T-helper 17 cell (primary cell): ENCODE measurements around the gene LSS. TPM values are rescaled to one million over a fixed set of nuclear protein-coding genes. Genes with fewer than 3 reads are reported as not detected.
A peak's percentile ranks its signal among the peaks of the same experiment; 100 is the strongest.
"Not testable (repeated sequence)": the region's sequence is repeated elsewhere in the genome, so short reads cannot be mapped to it uniquely, and the experiment has no call there.

Source experiments
- ATAC-seq: fragments of 150-1000 bp; cut with Tn5 transposase; 2 replicates; pipeline ENCODE4 v1.10.0; 2021; ENCODE audit warnings: mild to moderate bottlenecking, moderate library complexity
- DNase-seq, 3 donors: peaks; one replicate each; pipeline versions ENCODE4 v3.0.0 to v3.0.0-alpha.2; 2020 to 2021
- H3K9me3 ChIP-seq: one replicate; pipeline ENCODE4 v1.7.0; 2013; ENCODE audit warnings: low read length, mild to moderate bottlenecking; ENCODE audit not compliant: control insufficient read depth, poor library complexity, severe bottlenecking
- H3K27ac Mint-ChIP-seq: one replicate; pipeline ENCODE4 v1.8.0; 2022; ENCODE audit warnings: mild to moderate bottlenecking, moderate library complexity, mixed read lengths
- H3K27me3 Mint-ChIP-seq: one replicate; pipeline ENCODE4 v1.8.0; 2022; ENCODE audit warnings: mixed read lengths
- H3K36me3 Mint-ChIP-seq: one replicate; pipeline ENCODE4 v1.8.0; 2022; ENCODE audit warnings: low read depth, mixed read lengths
- H3K4me1 Mint-ChIP-seq: one replicate; pipeline ENCODE4 v1.8.0; 2022; ENCODE audit warnings: mild to moderate bottlenecking, mixed read lengths
- H3K4me3 Mint-ChIP-seq: one replicate; pipeline ENCODE4 v1.8.0; 2022; ENCODE audit warnings: mild to moderate bottlenecking, moderate library complexity, mixed read lengths
- total RNA-seq, 4 donors: library from RNA in 2 of 4; stranded (reverse) in 2 of 4; gene quantifications; one replicate each; pipeline ENCODE4 v1.2.3 and lab custom pipeline; 2022 to 2026

The LSS gene
- total RNA-seq, 2 donors from 2014 or later: 31.1 to 36.8 TPM

DNA sequence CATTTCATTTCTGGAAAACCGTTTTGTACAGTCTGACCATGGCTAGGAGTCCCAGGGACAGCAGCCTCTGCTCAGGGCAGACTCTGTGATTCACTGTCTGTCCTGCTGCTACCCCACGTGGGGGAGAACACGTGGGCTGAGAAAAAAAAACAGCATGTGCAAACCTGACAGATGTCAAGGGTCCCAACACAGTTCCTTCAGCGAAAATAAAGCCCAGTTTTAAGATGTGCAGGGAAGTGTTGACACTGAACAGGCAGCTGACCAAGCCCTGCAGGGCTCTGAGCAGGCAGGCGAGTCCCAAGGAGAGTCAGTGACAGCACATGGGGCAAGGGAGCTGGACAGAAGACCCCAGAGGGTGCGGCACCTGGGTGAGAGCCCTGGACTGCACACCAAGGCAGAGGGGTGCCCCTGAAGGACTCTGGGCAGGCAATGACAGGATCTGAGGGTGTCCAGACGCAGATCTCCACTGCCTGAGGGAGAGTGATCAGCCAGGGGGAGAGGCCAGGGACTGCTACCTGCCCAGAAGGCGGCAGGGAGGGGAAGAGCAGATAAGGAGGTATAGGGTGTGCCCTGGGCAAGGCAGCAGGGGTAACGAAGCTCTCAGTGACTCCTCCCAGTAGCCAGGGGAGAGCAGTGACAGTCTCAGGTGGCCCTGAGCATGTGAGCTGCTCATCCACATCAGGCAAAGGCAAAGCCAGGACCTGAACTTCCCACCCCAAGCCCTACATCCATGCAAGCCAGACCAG is 39.2 kb downstream of the LSS start:
- Mint-ChIP-seq H3K27ac (peak overlapping the region; percentile 72), H3K4me3 (no peak overlapping the region), H3K4me1 (peaks cover 2% of the 10 kb centered on the region), H3K36me3 (peaks cover 2% of the 10 kb centered on the region), H3K27me3 (no peaks in the 10 kb centered on the region)
- H3K9me3 ChIP-seq: no peaks in the 10 kb centered on the region
- ATAC-seq: no peak
- no peak for DNase-seq

DNA sequence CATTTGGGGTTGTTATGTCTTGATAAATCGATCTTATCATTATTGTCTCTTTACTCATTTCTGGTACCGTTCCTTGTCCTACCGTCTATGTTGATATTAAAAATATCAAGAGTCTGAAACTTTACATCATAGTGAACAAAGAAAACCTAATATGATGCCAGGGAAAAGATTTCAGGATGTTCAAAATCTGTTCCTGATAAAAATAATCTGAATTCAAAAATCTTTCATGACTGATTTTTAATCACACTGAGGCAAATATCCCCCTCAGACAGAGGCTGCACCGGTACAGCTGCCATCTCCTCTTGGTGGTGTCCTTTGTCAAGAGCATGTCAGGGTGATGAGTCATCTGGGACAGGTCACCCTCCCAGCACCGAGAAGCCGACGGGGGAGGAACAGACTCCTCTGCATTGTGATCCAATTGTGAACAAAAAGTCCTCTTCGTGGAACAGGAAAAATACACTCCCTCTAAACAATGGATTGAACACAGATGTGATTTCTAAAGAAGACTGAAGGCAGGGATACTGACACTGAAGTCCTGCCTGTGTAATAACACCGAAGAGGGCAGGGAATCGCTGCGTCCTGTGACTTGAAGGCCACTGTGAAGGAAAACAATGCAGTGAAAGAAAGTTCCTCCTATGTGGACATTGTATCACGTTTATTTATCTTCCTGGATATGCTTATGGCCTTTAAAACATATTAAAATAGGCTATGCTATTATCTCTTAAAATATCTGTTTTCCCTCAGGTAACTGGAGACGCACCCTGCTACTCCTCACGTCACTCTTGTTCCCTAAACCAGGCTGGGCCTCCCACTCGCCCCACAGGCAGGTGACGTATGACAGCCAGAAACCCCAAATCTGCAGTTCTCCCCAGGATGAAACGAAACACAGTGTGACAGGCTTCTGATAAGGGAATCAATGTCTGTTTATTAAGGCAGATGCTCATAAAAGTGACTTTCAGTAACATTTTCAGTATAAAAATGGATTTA is 40.1 kb downstream of the LSS start:
- Mint-ChIP-seq H3K27me3 (no peaks in the 10 kb centered on the region), H3K4me1 (peaks cover 2% of the 10 kb centered on the region), H3K4me3 (no peak overlapping the region), H3K27ac (peak overlapping the region; percentile 72), H3K36me3 (peaks cover 2% of the 10 kb centered on the region)
- ATAC-seq (no peak), DNase-seq (no peak)
- no peaks in the 10 kb centered on the region for H3K9me3 ChIP-seq

DNA sequence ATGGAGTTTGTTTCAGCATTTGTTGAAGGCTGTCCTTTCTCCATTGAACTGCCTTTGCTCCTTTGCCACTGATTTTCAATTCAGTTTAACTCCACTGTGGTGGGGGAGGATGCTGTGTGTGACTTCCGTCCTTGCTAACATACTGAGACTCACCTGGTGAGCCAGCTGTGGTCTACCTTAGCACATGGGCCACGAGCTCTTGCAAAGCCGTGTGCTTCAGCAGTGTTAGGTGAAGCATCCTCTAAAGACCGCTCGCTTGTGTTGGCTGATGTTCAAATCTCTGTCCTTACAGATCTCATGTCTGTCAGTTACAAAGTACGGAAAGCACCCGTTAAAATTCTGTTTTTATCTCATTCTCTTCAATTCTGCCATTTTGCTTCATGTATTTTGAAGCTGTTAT is 40.8 kb downstream of the LSS start:
- H3K27ac Mint-ChIP-seq: peak overlapping the region; percentile 72

DNA sequence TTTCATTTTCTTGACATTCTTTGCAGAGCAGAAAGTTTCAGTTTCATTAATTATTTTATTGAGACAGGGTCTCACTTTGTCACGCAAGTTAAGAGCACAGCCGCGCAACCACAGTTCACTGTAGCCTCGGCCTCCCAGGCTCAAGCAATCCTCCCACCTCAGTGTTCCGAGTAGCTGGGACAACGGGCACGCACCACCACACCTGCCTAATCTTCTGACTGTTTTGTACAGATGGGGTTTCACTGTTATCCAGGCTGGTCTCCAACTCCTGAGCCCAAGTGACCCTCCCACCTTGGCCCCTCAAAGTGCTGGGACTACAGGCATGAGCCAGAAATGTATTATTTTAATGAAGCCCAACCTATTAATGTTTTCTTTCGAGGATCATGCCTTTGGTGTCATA is 41.3 kb downstream of the LSS start:
- Mint-ChIP-seq H3K27me3 (no peaks in the 10 kb centered on the region), H3K36me3 (peaks cover 2% of the 10 kb centered on the region), H3K27ac (no peak overlapping the region), H3K4me3 (no peak overlapping the region), H3K4me1 (peaks cover 2% of the 10 kb centered on the region)
- H3K9me3 ChIP-seq: no peaks in the 10 kb centered on the region
- no peak for ATAC-seq
- no peak for DNase-seq

More for the DNA sequence above, 40.8 kb downstream of the LSS start:
- no peak for DNase-seq
- H3K36me3 Mint-ChIP-seq: peaks cover 2% of the 10 kb centered on the region
- no peaks in the 10 kb centered on the region for H3K9me3 ChIP-seq
- no peak for ATAC-seq
- no peak overlapping the region for H3K4me3 Mint-ChIP-seq
- no peaks in the 10 kb centered on the region for H3K27me3 Mint-ChIP-seq
- peaks cover 2% of the 10 kb centered on the region for H3K4me1 Mint-ChIP-seq

DNA sequence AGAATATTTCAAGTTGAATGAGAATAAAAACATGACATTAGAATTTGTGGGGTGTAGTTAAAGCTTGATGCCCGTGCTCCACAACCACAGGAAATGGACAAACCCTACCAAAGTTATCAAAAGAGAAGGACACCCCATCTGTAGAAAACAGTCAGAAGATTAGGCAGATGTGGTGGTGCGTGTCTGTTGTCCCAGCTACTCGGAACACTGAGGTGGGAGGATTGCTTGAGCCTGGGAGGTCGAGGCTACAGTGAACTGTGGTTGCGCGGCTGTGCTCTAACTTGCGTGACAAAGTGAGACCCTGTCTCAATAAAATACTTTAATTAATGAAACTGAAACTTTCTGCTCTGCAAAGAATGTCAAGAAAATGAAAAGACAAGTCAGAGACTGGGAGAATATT is 42.9 kb downstream of the LSS start:
- H3K27me3 Mint-ChIP-seq: no peaks in the 10 kb centered on the region
- H3K9me3 ChIP-seq: no peaks in the 10 kb centered on the region
- peaks cover 2% of the 10 kb centered on the region for H3K36me3 Mint-ChIP-seq
- H3K4me3 Mint-ChIP-seq: no peak overlapping the region
- H3K27ac Mint-ChIP-seq: no peak overlapping the region
- peaks cover 2% of the 10 kb centered on the region for H3K4me1 Mint-ChIP-seq
- no peak for DNase-seq
- ATAC-seq: no peak

DNA sequence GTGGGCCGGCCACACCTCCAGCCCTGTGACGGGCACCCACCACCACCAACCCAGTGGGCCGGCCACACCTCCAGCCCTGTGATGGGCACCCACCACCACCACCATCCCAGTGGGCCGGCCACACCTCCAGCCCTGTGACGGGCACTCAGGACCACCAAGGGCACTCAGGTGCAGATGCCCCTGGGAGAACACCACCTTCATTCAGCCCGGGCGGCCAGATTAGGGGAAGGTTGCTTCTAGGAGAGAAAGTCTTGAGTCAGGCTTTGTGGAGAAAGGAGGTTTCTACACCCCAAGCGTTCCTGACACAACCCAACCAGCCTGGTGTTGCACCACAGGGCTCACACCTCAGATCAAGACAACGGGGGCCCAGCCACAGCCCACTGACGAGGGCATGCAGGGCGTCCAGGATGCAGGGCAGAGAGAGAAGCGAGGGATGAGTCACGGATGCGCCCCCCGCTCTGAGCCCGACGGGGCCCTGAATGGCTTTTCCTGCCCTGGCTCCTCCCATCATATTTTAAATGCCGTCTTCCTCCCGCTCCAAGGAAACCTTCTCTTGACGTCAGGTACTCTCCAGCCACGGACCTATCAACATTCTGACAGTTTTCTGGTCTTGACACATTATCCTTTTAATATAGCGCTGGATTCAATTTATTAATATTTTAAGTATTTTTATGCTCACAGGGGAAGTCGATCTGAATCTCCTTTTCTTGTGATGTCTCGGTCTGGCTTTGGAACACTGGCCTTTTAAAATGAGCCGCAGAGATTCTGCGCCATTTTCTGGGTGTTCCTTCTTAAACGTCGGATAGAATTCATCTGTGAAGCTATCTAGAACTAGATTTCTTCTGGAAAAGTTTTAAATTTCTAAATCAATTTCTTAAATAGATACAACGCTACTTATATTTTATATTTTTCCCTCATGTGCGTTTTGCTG is 43.7 kb downstream of the LSS start:
- DNase-seq (peak; percentile 28 to 65 (median 46)), ATAC-seq (peak; percentile 77)
- H3K4me1 Mint-ChIP-seq: peaks cover 2% of the 10 kb centered on the region
- no peaks in the 10 kb centered on the region for H3K9me3 ChIP-seq
- peak overlapping the region; percentile 84 for H3K4me3 Mint-ChIP-seq
- peak overlapping the region; percentile 60 for H3K27ac Mint-ChIP-seq
- peaks cover 2% of the 10 kb centered on the region for H3K36me3 Mint-ChIP-seq
- H3K27me3 Mint-ChIP-seq: no peaks in the 10 kb centered on the region

DNA sequence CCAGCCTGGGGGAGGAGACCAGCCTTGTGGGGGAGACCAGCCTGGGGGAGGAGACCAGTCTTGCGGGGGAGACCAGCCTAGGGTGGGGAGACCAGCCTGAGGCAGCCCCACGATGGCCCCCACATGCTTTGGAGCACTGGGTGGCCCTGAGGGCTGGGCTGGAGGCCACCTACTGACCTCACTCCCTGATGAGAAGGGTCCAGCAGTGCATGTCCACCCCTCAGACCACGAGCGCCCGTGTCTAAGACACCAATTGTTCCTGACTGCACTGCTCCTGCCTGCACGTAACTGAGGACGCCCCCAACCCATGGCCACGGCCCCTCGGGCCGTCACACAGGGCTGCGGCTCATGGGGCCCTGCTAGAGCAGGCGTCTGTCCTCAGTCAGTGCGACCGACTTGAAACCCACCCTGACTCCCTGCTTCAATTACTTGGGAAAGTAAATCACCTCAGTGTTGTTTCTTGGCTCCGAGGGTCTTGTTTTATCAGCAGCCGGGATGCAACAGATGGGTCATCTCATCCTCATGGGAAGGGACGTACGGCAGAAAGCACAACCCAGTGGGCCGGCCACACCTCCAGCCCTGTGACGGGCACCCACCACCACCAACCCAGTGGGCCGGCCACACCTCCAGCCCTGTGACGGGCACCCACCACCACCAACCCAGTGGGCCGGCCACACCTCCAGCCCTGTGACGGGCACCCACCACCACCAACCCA is 44.5 kb downstream of the LSS start, which contains the start of gene SPATC1L:
TSS of gene SPATC1L (minus strand) at position 550 of the 715 bp plus-strand sequence. CDS start 1,643 bp downstream, outside the sequence.
- Mint-ChIP-seq H3K27ac (peak within 1 kb of the TSS; percentile 60), H3K27me3 (no peaks in the 10 kb centered on the region), H3K36me3 (peaks cover 2% of the 10 kb centered on the region), H3K4me1 (peaks cover 2% of the 10 kb centered on the region), H3K4me3 (peak within 1 kb of the TSS; percentile 84)
- ATAC-seq (peak; percentile 71), DNase-seq (peak in 1 of 3 donors; percentile 36)
- H3K9me3 ChIP-seq: no peaks in the 10 kb centered on the region

DNA sequence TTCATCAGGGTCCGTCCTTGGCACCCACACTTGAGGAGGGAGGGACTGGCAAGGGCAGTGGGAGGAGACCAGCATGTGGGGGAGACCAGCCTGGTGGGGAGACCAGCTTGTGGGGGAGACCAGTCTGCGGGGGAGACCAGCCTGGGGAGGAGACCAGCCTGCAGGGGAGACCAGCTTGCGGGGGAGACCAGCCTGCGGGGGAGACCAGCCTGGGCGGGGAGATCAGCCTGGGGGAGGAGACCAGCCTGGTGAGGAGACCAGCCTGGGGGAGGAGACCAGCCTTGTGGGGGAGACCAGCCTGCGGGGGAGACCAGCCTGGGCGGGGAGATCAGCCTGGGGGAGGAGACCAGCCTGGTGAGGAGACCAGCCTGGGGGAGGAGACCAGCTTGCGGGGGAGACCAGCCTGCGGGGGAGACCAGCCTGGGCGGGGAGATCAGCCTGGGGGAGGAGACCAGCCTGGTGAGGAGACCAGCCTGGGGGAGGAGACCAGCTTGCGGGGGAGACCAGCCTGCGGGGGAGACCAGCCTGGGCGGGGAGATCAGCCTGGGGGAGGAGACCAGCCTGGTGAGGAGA is 45.2 kb downstream of the LSS start:
- not testable (repeated sequence) for ATAC-seq, H3K27ac Mint-ChIP-seq, H3K9me3 ChIP-seq, H3K4me1 Mint-ChIP-seq, DNase-seq, H3K36me3 Mint-ChIP-seq, H3K27me3 Mint-ChIP-seq
- H3K4me3 Mint-ChIP-seq: peak overlapping the region; percentile 63

DNA sequence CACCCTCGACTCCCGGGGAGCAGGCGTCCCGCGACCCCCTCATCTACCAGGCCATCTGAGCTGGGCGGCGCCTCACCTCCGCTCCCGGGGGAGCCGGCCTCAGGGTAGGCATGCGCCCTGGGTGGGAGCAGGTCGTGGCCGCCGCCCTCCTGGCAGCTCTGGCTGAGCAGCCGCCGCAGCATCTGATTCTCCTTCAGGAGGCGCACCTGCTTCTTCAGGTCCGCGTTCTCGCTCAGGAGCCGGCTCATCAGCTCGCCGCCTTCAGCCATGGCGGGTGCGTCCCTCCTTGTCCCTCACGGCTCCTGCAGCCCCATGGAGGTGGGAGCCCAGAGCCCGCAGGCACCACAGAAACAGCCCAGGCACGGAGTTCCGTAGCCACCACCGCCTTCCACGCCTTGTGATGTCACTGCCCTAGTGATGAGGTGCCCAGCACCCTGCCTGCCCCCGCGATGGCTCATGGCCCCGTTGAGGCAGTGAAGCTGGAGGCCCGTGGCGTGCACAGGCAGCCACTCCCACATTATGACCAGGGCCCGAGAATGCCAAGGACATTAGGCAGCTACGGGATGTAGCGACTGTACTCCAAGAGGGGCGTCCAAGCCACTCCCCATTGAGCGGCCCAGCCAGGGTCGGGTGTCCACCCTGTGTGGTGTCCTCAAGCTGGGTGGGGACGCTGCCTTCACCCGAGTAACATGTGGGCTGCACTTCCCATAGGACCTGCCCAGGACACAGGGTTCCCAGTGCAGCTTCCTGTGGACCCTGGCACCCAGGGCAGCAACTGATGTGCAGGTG is 45.8 kb downstream of the LSS start:
- H3K4me1 Mint-ChIP-seq: no peaks in the 10 kb centered on the region
- no peaks in the 10 kb centered on the region for H3K9me3 ChIP-seq
- H3K27me3 Mint-ChIP-seq: no peaks in the 10 kb centered on the region
- H3K4me3 Mint-ChIP-seq: peak overlapping the region; percentile 63
- no peaks in the 10 kb centered on the region for H3K36me3 Mint-ChIP-seq
- H3K27ac Mint-ChIP-seq: no peak overlapping the region
- no peak for DNase-seq
- no peak for ATAC-seq

DNA sequence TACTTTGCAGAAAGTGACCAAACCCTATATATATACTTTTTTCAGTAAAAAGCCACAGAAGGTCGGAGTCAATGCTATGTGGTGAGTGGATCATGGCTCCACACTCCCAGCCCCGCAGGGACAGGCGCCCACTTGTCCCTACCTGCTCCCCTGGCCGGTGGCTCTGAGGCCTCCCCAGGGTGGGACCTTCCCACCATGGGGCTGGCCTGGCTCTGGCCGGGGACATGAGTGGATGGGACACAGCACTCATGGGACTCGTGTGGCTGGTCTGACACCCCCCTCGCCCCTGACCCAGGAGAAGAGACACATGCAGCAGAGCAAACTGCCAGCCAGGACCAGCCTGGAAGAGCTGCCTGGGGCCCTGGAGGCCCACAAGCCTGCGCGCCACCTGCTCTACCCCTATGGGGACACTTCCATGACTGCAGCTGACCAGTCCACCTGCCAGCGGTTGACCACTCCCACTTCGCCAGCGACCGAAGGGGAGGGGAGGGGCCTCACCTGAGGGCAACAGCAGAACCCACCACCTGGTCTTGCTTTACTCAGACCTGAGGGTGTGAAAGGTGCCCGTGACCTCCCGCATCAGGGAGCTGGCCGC is 46.5 kb downstream of the LSS start:
- no peak overlapping the region for H3K4me3 Mint-ChIP-seq
- no peaks in the 10 kb centered on the region for H3K36me3 Mint-ChIP-seq
- H3K4me1 Mint-ChIP-seq: no peaks in the 10 kb centered on the region
- H3K27me3 Mint-ChIP-seq: no peaks in the 10 kb centered on the region
- H3K9me3 ChIP-seq: no peaks in the 10 kb centered on the region
- DNase-seq: no peak
- no peak for ATAC-seq
- no peak overlapping the region for H3K27ac Mint-ChIP-seq

DNA sequence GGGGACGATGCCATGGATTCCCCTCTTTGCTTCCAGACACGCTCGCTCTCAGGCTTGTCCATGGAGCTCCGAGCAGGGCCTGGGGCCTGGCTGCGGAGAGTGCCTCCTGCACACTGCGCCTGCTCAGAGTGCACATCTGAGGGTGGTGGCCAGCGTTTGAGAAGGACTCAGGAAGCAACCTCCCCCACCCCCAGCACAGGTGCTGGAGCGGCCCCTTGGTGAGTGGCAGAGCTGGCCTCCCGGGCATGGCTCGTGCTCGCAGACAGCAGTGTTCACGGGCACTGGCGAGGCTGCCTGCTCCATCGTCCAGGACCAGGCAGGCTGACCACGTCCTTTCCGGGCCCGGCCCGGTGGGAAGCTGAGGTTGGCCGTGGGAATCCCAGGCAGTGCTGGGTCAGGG is 47.1 kb downstream of the LSS start:
- H3K27me3 Mint-ChIP-seq: no peaks in the 10 kb centered on the region
- no peak for ATAC-seq
- H3K4me1 Mint-ChIP-seq: no peaks in the 10 kb centered on the region
- H3K36me3 Mint-ChIP-seq: no peaks in the 10 kb centered on the region
- H3K9me3 ChIP-seq: no peaks in the 10 kb centered on the region
- no peak for DNase-seq
- no peak overlapping the region for H3K27ac Mint-ChIP-seq
- H3K4me3 Mint-ChIP-seq: no peak overlapping the region
